HG02870 (cell line): ENCODE results near the gene KCNJ5.

ENCODE experiments used
- ATAC-seq: cut with Tn5 transposase; IDR thresholded peaks from one replicate; pipeline ENCODE4 v1.9.1; 2021; ENCODE audit warnings: mild to moderate bottlenecking, moderate library complexity; ENCODE audit not compliant: unreplicated experiment

KCNJ5 gene

GRCh38 chr11:128890543-128891368, at the start of gene KCNJ5:
Gene KCNJ5 (plus strand): TSS chr11:128891356. CDS start chr11:128911274, 19,918 bp downstream.
- no peak for ATAC-seq

- ATAC-seq: peak; percentile 45
Observed at GRCh38 chr11:128841461-128842072, 49.6 kb upstream of the KCNJ5 start.

GRCh38 chr11:128843198-128843785, 47.9 kb upstream of the KCNJ5 start:
- no peak for ATAC-seq

- no peak for ATAC-seq
Observed at GRCh38 chr11:128845334-128845780, 45.8 kb upstream of the KCNJ5 start.

GRCh38 chr11:128846985-128847384, 44.2 kb upstream of the KCNJ5 start:
- no peak for ATAC-seq

- peak; percentile 73 for ATAC-seq
Observed at GRCh38 chr11:128848815-128849455, 42.2 kb upstream of the KCNJ5 start.

- no peak for ATAC-seq
Observed at GRCh38 chr11:128852327-128853023, 38.7 kb upstream of the KCNJ5 start.

GRCh38 chr11:128853559-128853958, 37.6 kb upstream of the KCNJ5 start:
- no peak for ATAC-seq

- no peak for ATAC-seq
Observed at GRCh38 chr11:128854841-128855240, 36.3 kb upstream of the KCNJ5 start.

- no peak for ATAC-seq
Observed at GRCh38 chr11:128856241-128856640, 34.9 kb upstream of the KCNJ5 start.

GRCh38 chr11:128857341-128857740, 33.8 kb upstream of the KCNJ5 start:
- no peak for ATAC-seq

GRCh38 chr11:128859563-128860441, 31.4 kb upstream of the KCNJ5 start:
- peak; percentile 93 for ATAC-seq

- no peak for ATAC-seq
Observed at GRCh38 chr11:128860571-128861361, 30.4 kb upstream of the KCNJ5 start.

GRCh38 chr11:128862406-128862805, 28.8 kb upstream of the KCNJ5 start:
- no peak for ATAC-seq

GRCh38 chr11:128862908-128863660, 28.1 kb upstream of the KCNJ5 start:
- ATAC-seq: no peak

- no peak for ATAC-seq
Observed at GRCh38 chr11:128865490-128865889, 25.7 kb upstream of the KCNJ5 start.

GRCh38 chr11:128867277-128867676, 23.9 kb upstream of the KCNJ5 start, which contains the start of gene KCNJ1:
Gene KCNJ1 (minus strand): TSS chr11:128867296. CDS start chr11:128840243, 27,053 bp downstream.
- no peak for ATAC-seq
